COR-L47 (cell line): ENCODE measurements around the gene WNT3A.
"Not testable (repeated sequence)": the region's sequence is repeated elsewhere in the genome, so short reads cannot be mapped to it uniquely, and the experiment has no call there.

ENCODE experiments used
- DNase-seq: peaks from one replicate; lab custom pipeline; 2025; lab: John Stamatoyannopoulos, UW

The WNT3A gene

GRCh38 chr1:228011721-228012311, 5.0 kb downstream of the WNT3A start:
- DNase-seq, result no peak

- DNase-seq, result no peak
Measured at GRCh38 chr1:228012555-228012954, 5.8 kb downstream of the WNT3A start.

- no peak for DNase-seq
Measured at GRCh38 chr1:228013131-228013934, 6.5 kb downstream of the WNT3A start.

- no peak for DNase-seq
Measured at GRCh38 chr1:228013935-228014930, 7.4 kb downstream of the WNT3A start.

- DNase-seq, result no peak
Measured at GRCh38 chr1:228015276-228016180, 8.7 kb downstream of the WNT3A start.

GRCh38 chr1:228016181-228016510, 9.3 kb downstream of the WNT3A start:
- no peak for DNase-seq

- no peak for DNase-seq
Measured at GRCh38 chr1:228016653-228017355, 10.0 kb downstream of the WNT3A start.

- no peak for DNase-seq
Measured at GRCh38 chr1:228017356-228018124, 10.7 kb downstream of the WNT3A start.

GRCh38 chr1:228018125-228018398, 11.3 kb downstream of the WNT3A start:
- DNase-seq, result no peak

GRCh38 chr1:228018961-228019721, 12.3 kb downstream of the WNT3A start:
- no peak for DNase-seq

GRCh38 chr1:228019722-228020083, 12.9 kb downstream of the WNT3A start:
- not testable (repeated sequence) for DNase-seq

GRCh38 chr1:228020686-228021354, 14.0 kb downstream of the WNT3A start:
- no peak for DNase-seq

- DNase-seq, result peak; percentile 31
Measured at GRCh38 chr1:228021355-228022030, 14.7 kb downstream of the WNT3A start.

- DNase-seq, result no peak
Measured at GRCh38 chr1:228022571-228023293, 15.9 kb downstream of the WNT3A start.

- DNase-seq, result no peak
Measured at GRCh38 chr1:228023294-228023639, 16.5 kb downstream of the WNT3A start.

- no peak for DNase-seq
Measured at GRCh38 chr1:228029281-228029680, 22.5 kb downstream of the WNT3A start.

GRCh38 chr1:228030451-228031201, 23.8 kb downstream of the WNT3A start:
- DNase-seq, result no peak
